Kidney epithelial cell (primary cell): ENCODE data around the gene KLRK1. TPM values are rescaled to one million over a fixed set of nuclear protein-coding genes. Genes with fewer than 3 reads are reported as not detected.
"Not testable (repeated sequence)": the region's sequence is repeated elsewhere in the genome, so short reads cannot be mapped to it uniquely, and the experiment has no call there.

Experiments
- DNase-seq: peaks from one replicate; pipeline ENCODE4 v3.0.0-alpha.2; 2010; ENCODE audit warnings: low read depth
- H3K27me3 ChIP-seq: 2 replicates; pipeline ENCODE4 v1.6.0; 2011; ENCODE audit warnings: low read length; ENCODE audit not compliant: control insufficient read depth, insufficient read depth
- H3K36me3 ChIP-seq: 2 replicates; pipeline ENCODE4 v1.5.1; 2011; ENCODE audit warnings: low read length; ENCODE audit not compliant: control insufficient read depth, insufficient read depth
- H3K4me3 ChIP-seq: 2 replicates; pipeline ENCODE4 v1.5.1; 2011; ENCODE audit warnings: low read depth, mild to moderate bottlenecking, control low read depth, low read length
- total RNA-seq: library from RNA; depleted of rRNA; stranded (reverse); fragments of >200 nt; gene quantifications from 2 replicates; pipeline ENCODE4 v1.2.3, GENCODE V29; 2015
- TF ChIP-seq, protein P1 (sequence below): IDR thresholded peaks from 2 replicates; pipeline ENCODE4 v1.5.1; 2011; ENCODE audit warnings: mild to moderate bottlenecking, moderate library complexity, low read length, control low read depth, inconsistent platforms; ENCODE audit not compliant: insufficient read depth, poor library complexity, severe bottlenecking

KLRK1 gene
- total RNA-seq = 0.48 TPM in 1 of 2 replicates, not detected in the other

DNA sequence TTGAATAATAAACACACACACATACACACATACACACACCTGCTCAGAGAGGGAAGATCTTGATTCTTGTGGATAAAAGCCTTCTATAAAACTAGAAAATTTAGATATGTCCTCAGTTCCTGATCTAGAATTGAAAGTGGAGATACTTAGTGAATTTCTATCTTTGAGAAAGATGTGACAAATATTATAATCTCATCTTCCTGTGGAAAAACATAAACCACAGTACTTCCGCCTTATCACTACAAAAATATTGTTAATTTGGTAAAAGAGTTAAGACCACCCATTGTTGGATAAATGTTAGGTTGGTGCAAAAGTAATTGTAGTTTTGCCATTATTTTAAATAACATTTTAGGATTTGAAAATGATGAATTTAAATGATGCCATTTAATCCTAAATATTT, at the start of gene KLRK1:
Gene KLRK1, minus strand, starts transcription at position 138 of the 400 bp plus-strand sequence. CDS start 1,231 bp downstream, outside the sequence.
- H3K36me3 ChIP-seq = no peaks in the 10 kb centered on the region
- H3K4me3 ChIP-seq = no peak within 1 kb of the TSS
- TF ChIP-seq, protein P1, sequence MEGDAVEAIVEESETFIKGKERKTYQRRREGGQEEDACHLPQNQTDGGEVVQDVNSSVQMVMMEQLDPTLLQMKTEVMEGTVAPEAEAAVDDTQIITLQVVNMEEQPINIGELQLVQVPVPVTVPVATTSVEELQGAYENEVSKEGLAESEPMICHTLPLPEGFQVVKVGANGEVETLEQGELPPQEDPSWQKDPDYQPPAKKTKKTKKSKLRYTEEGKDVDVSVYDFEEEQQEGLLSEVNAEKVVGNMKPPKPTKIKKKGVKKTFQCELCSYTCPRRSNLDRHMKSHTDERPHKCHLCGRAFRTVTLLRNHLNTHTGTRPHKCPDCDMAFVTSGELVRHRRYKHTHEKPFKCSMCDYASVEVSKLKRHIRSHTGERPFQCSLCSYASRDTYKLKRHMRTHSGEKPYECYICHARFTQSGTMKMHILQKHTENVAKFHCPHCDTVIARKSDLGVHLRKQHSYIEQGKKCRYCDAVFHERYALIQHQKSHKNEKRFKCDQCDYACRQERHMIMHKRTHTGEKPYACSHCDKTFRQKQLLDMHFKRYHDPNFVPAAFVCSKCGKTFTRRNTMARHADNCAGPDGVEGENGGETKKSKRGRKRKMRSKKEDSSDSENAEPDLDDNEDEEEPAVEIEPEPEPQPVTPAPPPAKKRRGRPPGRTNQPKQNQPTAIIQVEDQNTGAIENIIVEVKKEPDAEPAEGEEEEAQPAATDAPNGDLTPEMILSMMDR = no peak
- H3K27me3 ChIP-seq = no peaks in the 10 kb centered on the region
- DNase-seq = no peak

DNA sequence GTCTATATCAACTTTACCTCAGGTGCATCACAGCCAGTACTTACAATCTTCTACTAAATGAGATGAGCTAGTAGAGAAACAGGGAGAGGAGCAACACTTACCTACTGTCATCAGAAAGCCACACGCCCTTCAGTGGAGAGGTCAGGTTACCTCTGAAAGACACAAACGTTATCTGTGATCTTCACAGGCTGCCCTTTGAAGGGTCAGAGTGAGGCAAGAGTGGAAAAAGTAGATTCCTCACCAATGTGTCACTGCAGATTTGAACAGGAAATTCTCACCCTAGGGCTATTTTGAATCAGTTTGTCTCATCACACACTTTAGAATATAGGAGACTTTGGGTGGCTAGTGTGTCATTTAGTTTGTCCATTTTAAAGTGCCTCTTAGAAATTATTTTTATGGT, 47.8 kb upstream of the KLRK1 start:
- DNase-seq, H3K4me3 ChIP-seq, H3K36me3 ChIP-seq, H3K27me3 ChIP-seq: not testable (repeated sequence)

DNA sequence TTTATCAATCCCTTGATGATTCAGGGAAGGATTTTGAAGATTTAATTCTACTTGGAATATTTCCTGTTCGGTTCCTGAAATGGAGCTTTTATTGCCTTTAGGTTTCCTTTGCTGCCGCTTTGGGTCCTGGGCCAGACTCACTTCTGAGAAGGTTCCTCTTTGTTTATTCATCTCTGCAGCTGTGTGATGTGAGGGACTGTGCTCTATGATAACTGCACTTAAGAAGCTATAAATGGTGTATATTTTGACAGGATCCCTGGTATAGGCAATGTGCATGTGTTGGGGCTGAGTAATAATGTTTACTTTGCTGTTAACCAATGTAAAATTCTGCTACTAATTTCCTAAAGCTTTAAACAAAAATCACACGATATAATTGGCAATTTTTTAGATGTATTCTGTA, 46.0 kb upstream of the KLRK1 start, which contains the start of gene KLRC2:
Gene KLRC2, minus strand, starts transcription at position 195 of the 400 bp plus-strand sequence. Its CDS starts 24 bp downstream, at position 171.
- not testable (repeated sequence) for H3K27me3 ChIP-seq, H3K4me3 ChIP-seq, DNase-seq, H3K36me3 ChIP-seq

DNA sequence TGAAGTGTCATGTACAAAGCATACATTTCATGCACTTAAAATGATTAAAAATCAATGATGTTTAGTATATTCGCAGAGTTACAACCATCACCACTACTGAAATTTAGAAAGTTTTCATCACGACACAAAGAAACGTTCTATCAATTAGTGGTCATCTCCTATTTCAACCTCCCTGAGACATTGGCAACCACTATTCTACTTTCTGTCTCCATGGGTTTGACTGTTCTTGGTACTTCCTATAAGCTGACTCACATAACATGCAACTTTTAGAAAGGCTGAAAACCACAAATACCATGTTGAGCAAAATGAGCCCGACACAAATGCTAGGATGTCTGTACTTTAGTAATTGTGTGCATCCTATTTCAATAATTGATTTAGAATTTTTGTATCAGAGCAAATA, 40.8 kb upstream of the KLRK1 start:
- H3K4me3 ChIP-seq, DNase-seq, H3K36me3 ChIP-seq, H3K27me3 ChIP-seq: not testable (repeated sequence)

DNA sequence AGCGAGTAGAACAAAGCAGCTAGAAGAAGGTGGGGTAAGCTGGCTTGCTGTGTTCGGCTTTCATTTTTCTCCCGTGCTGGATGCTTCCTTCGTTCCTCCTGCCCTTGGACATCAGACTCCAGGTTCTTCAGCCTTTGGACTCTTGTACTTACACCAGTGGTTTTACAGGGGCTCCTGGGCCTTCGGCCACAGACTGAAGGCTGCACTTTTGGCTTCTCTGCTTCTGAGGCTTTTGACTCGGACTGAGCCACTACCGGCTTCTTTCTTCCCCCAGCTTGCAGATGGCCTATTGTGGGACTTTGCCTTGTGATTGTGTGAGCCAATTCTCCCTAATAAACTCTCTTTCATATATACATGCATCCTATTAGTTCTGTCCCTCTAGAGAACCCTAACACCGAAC, 36.1 kb upstream of the KLRK1 start:
- not testable (repeated sequence) for H3K4me3 ChIP-seq, DNase-seq, H3K27me3 ChIP-seq, H3K36me3 ChIP-seq

DNA sequence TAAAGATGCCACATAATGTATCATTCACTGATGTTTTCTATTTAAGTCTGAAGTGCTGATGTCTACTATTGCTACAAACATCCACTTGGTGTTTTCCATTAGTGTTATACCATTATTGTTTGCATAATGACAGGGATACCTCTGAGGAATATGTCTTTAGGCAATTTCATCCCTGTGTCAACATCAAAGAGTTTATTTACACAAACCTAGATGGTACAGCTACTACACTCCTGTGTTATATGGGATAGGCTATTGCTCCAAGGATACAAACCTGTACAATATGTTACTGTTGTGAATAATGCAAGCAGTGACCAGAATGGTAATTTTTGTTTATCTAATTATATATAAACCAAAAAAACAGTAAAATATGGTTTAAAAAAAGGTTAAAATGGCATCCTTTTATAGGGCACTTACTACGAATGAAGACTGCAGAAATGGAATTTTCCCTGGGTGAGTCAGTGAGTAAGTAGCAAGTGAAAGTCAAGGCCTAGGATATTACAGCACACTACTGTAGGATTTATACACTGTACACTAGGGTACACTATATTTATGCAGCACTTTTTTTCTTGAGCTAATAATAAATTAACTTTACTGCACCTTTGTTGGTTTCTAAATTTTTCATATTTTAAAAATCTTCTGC, 34.5 kb upstream of the KLRK1 start:
- H3K36me3 ChIP-seq, H3K4me3 ChIP-seq, H3K27me3 ChIP-seq, DNase-seq: not testable (repeated sequence)

DNA sequence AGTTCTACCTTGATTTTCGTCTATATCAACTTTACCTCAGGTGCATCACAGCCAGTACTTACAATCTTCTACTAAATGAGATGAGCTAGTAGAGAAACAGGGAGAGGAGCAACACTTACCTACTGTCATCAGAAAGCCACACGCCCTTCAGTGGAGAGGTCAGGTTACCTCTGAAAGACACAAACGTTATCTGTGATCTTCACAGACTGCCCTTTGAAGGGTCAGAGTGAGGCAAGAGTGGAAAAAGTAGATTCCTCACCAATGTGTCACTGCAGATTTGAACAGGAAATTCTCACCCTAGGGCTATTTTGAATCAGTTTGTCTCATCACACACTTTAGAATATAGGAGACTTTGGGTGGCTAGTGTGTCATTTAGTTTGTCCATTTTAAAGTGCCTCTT, 32.3 kb upstream of the KLRK1 start:
- H3K27me3 ChIP-seq, DNase-seq, H3K4me3 ChIP-seq, H3K36me3 ChIP-seq: not testable (repeated sequence)

DNA sequence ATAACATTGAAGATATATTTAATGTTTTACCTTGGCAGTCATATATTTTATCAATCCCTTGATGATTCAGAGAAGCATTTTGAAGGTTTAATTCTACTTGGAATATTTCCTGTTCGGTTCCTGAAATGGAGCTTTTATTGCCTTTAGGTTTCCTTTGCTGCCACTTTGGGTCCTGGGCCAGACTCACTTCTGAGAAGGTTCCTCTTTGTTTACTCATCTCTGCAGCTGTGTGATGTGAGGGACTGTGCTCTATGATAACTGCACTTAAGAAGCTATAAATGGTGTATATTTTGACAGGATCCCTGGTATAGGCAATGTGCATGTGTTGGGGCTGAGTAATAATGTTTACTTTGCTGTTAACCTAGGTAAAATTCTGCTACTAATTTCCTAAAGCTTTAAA, 30.5 kb upstream of the KLRK1 start, which contains the start of gene KLRC3:
Gene KLRC3, minus strand, starts transcription at position 262 of the 400 bp plus-strand sequence. Its CDS starts 45 bp downstream, at position 217.
- not testable (repeated sequence) for DNase-seq, H3K36me3 ChIP-seq, H3K4me3 ChIP-seq, H3K27me3 ChIP-seq

DNA sequence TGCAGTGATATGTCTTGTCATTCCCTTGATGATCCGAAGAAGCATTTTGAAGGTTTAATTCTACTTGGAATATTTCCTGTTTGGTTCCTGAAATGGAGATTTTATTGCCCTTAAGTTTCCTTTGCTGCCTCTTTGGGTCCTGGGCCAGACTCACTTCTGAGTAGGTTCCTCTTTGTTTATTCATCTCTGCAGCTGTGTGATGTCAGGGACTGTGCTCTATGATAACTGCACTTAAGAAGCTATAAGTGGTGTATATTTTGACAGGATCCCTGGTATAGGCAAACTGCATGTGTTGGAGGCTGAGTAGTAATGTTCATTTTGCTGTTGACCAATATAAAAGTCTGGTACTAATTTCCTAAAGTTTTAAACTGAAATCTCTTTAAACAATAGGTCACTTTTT, 19.6 kb upstream of the KLRK1 start, which contains the start of gene KLRC4:
Gene KLRC4, minus strand, starts transcription at position 366 of the 400 bp plus-strand sequence. Its CDS starts 182 bp downstream, at position 184.
- TF ChIP-seq, protein P1 = no peak

More for the DNA sequence above, 19.6 kb upstream of the KLRK1 start, which contains the start of gene KLRC4:
- Histone ChIP-seq H3K27me3 (no peaks in the 10 kb centered on the region), H3K4me3 (no peak within 1 kb of the TSS), H3K36me3 (no peaks in the 10 kb centered on the region)
- DNase-seq = no peak
